Stomach smooth muscle (tissue), 2 donors: ENCODE measurements around the gene TBC1D7.
"Not testable (repeated sequence)": the region's sequence is repeated elsewhere in the genome, so short reads cannot be mapped to it uniquely, and the experiment has no call there.

ENCODE experiments used
- H3K27ac ChIP-seq: one replicate; pipeline ENCODE4 v1.7.0; 2013; ENCODE audit warnings: mild to moderate bottlenecking, low read length, inconsistent platforms
- H3K27me3 ChIP-seq, 2 donors: one replicate each; pipeline ENCODE4 v1.7.0; 2013; ENCODE audit warnings: low read length in 2 of 2; ENCODE audit not compliant: insufficient read depth in 2 of 2, control insufficient read depth in 1 of 2
- H3K36me3 ChIP-seq, 2 donors: one replicate each; pipeline ENCODE4 v1.7.0; 2013; ENCODE audit warnings: low read length in 2 of 2; ENCODE audit not compliant: control insufficient read depth in 2 of 2, insufficient read depth in 2 of 2
- H3K4me1 ChIP-seq: one replicate; pipeline ENCODE4 v1.7.0; 2013; ENCODE audit warnings: low read length; ENCODE audit not compliant: control insufficient read depth, insufficient read depth
- H3K4me3 ChIP-seq, 2 donors: one replicate each; pipeline ENCODE4 v1.7.0; 2013; ENCODE audit warnings: low read length in 2 of 2
- H3K9ac ChIP-seq, 2 donors: one replicate each; pipeline ENCODE4 v1.7.0; 2013; ENCODE audit warnings: low read length in 2 of 2, mild to moderate bottlenecking in 1 of 2
- H3K9me3 ChIP-seq, 2 donors: one replicate each; pipeline ENCODE4 v1.7.0; 2013; ENCODE audit warnings: low read length in 2 of 2; ENCODE audit not compliant: control insufficient read depth in 2 of 2
- donor health status: healthy.
- donor health status: Pancreatic carcinoma.

The TBC1D7 gene

GRCh38 chr6:13339863-13340630, 11.7 kb upstream of the TBC1D7 start:
- Histone ChIP-seq H3K27ac (no peak overlapping the region), H3K9ac (no peak overlapping the region), H3K4me3 (no peak overlapping the region), H3K4me1 (peaks cover 3% of the 10 kb centered on the region), H3K9me3 (no peaks in the 10 kb centered on the region), H3K27me3 (no peaks in the 10 kb centered on the region), H3K36me3 (no peaks in the 10 kb centered on the region)

- Histone ChIP-seq H3K27ac (no peak overlapping the region), H3K9ac (no peak overlapping the region), H3K4me3 (no peak overlapping the region), H3K27me3 (no peaks in the 10 kb centered on the region), H3K9me3 (no peaks in the 10 kb centered on the region), H3K36me3 (no peaks in the 10 kb centered on the region), H3K4me1 (peaks cover 3% of the 10 kb centered on the region)
Measured at GRCh38 chr6:13338038-13338437, 9.7 kb upstream of the TBC1D7 start.

GRCh38 chr6:13336553-13336952, 8.2 kb upstream of the TBC1D7 start:
- Histone ChIP-seq H3K27ac (no peak overlapping the region), H3K36me3 (no peaks in the 10 kb centered on the region), H3K4me3 (no peak overlapping the region), H3K9me3 (no peaks in the 10 kb centered on the region), H3K9ac (no peak overlapping the region), H3K27me3 (no peaks in the 10 kb centered on the region), H3K4me1 (peaks cover 3% of the 10 kb centered on the region)

GRCh38 chr6:13334953-13335352, 6.6 kb upstream of the TBC1D7 start:
- no peak overlapping the region for H3K27ac ChIP-seq
- peaks cover 3% of the 10 kb centered on the region for H3K4me1 ChIP-seq
- H3K9ac ChIP-seq, result no peak overlapping the region
- no peaks in the 10 kb centered on the region for H3K36me3 ChIP-seq
- H3K4me3 ChIP-seq, result no peak overlapping the region
- H3K27me3 ChIP-seq, result no peaks in the 10 kb centered on the region
- H3K9me3 ChIP-seq, result no peaks in the 10 kb centered on the region

- Histone ChIP-seq H3K9ac (no peak overlapping the region), H3K27ac (no peak overlapping the region), H3K4me3 (no peak overlapping the region), H3K36me3 (no peaks in the 10 kb centered on the region), H3K9me3 (no peaks in the 10 kb centered on the region), H3K4me1 (peaks cover 8% of the 10 kb centered on the region), H3K27me3 (no peaks in the 10 kb centered on the region)
Measured at GRCh38 chr6:13332349-13332706, 4.0 kb upstream of the TBC1D7 start.

GRCh38 chr6:13331516-13332348, 3.4 kb upstream of the TBC1D7 start:
- H3K27me3 ChIP-seq, result no peaks in the 10 kb centered on the region
- H3K27ac ChIP-seq, result no peak overlapping the region
- no peaks in the 10 kb centered on the region for H3K36me3 ChIP-seq
- H3K9ac ChIP-seq, result no peak overlapping the region
- no peaks in the 10 kb centered on the region for H3K9me3 ChIP-seq
- peaks cover 7% of the 10 kb centered on the region for H3K4me1 ChIP-seq
- no peak overlapping the region for H3K4me3 ChIP-seq

GRCh38 chr6:13328875-13329183, 492 bp upstream of the TBC1D7 start:
- H3K36me3 ChIP-seq, result peaks cover 0 to 8% of the 10 kb centered on the region in 2 donors

GRCh38 chr6:13327691-13328075, 654 bp downstream of the TBC1D7 start:
- no peaks in the 10 kb centered on the region for H3K9me3 ChIP-seq
- no peaks in the 10 kb centered on the region for H3K27me3 ChIP-seq
- peaks cover 5% of the 10 kb centered on the region for H3K4me1 ChIP-seq
- H3K36me3 ChIP-seq, result peaks cover 5 to 8% of the 10 kb centered on the region in 2 donors
- peak overlapping the region; percentile 91 to 95 for H3K9ac ChIP-seq
- peak overlapping the region; percentile 93 to 99 for H3K4me3 ChIP-seq
- H3K27ac ChIP-seq, result peak overlapping the region; percentile 87

More at GRCh38 chr6:13328875-13329183, 492 bp upstream of the TBC1D7 start:
- H3K4me1 ChIP-seq, result peaks cover 5% of the 10 kb centered on the region
- H3K9ac ChIP-seq, result peak overlapping the region; percentile 88 to 91
- H3K4me3 ChIP-seq, result peak overlapping the region; percentile 93 to 99
- no peaks in the 10 kb centered on the region for H3K27me3 ChIP-seq
- no peaks in the 10 kb centered on the region for H3K9me3 ChIP-seq
- H3K27ac ChIP-seq, result peak overlapping the region; percentile 87

- not testable (repeated sequence) for H3K27me3 ChIP-seq, H3K27ac ChIP-seq, H3K4me3 ChIP-seq, H3K9ac ChIP-seq, H3K9me3 ChIP-seq, H3K4me1 ChIP-seq
- H3K36me3 ChIP-seq, result peaks cover 15 to 17% of the 10 kb centered on the region in 2 donors
Measured at GRCh38 chr6:13326031-13326586, 2.2 kb downstream of the TBC1D7 start.

- H3K36me3 ChIP-seq, result peaks cover 40 to 48% of the 10 kb centered on the region in 2 donors
- no peak overlapping the region for H3K9ac ChIP-seq
- no peaks in the 10 kb centered on the region for H3K4me1 ChIP-seq
- no peaks in the 10 kb centered on the region for H3K9me3 ChIP-seq
- no peak overlapping the region for H3K27ac ChIP-seq
- no peak overlapping the region for H3K4me3 ChIP-seq
- H3K27me3 ChIP-seq, result no peaks in the 10 kb centered on the region
Measured at GRCh38 chr6:13319891-13320564, 8.3 kb downstream of the TBC1D7 start.
